HL-60 (cell line): ENCODE results near the gene KAT6B.

Source experiments
- DNase-seq, 2 experiments: peaks; one replicate each; pipeline ENCODE4 v3.0.0-alpha.2; 2010 to 2020; ENCODE audit warnings: low read depth in 1 of 2, low spot score in 1 of 2
- H3K27ac ChIP-seq: fragments of 250-450 bp; sonication (Bioruptor Pico); replicated peaks from 2 replicates; pipeline ENCODE4 v1.5.1; 2020; ENCODE audit warnings: mild to moderate bottlenecking, moderate library complexity
- H3K27me3 ChIP-seq: fragments of 250-450 bp; sonication (Bioruptor Pico); 2 replicates; pipeline ENCODE4 v1.5.1; 2021; ENCODE audit warnings: mild to moderate bottlenecking, moderate library complexity; ENCODE audit not compliant: insufficient read depth, poor library complexity, severe bottlenecking
- H3K4me3 ChIP-seq: replicated peaks from 2 replicates; pipeline ENCODE4 v1.5.1; 2011; ENCODE audit warnings: mild to moderate bottlenecking, control low read depth, low read length; ENCODE audit not compliant: insufficient read depth
- CTCF ChIP-seq: IDR thresholded peaks from one replicate; pipeline ENCODE4 v1.5.1; 2011; ENCODE audit warnings: low read length, control low read depth, inconsistent platforms; ENCODE audit not compliant: insufficient read depth
- GABPA ChIP-seq: IDR thresholded peaks from 2 replicates; pipeline ENCODE4 v1.6.1; 2012; ENCODE audit warnings: low read depth
- POLR2AphosphoS5 ChIP-seq: IDR thresholded peaks from 2 replicates; pipeline ENCODE4 v1.6.1; 2012; ENCODE audit warnings: low read depth
- REST ChIP-seq: IDR thresholded peaks from 2 replicates; pipeline ENCODE4 v1.6.1; 2012; ENCODE audit warnings: low read depth; ENCODE audit not compliant: insufficient replicate concordance
- SPI1 ChIP-seq: IDR thresholded peaks from 2 replicates; pipeline ENCODE4 v1.6.1; 2012; ENCODE audit warnings: low read depth, mild to moderate bottlenecking, borderline replicate concordance

The KAT6B gene

DNA sequence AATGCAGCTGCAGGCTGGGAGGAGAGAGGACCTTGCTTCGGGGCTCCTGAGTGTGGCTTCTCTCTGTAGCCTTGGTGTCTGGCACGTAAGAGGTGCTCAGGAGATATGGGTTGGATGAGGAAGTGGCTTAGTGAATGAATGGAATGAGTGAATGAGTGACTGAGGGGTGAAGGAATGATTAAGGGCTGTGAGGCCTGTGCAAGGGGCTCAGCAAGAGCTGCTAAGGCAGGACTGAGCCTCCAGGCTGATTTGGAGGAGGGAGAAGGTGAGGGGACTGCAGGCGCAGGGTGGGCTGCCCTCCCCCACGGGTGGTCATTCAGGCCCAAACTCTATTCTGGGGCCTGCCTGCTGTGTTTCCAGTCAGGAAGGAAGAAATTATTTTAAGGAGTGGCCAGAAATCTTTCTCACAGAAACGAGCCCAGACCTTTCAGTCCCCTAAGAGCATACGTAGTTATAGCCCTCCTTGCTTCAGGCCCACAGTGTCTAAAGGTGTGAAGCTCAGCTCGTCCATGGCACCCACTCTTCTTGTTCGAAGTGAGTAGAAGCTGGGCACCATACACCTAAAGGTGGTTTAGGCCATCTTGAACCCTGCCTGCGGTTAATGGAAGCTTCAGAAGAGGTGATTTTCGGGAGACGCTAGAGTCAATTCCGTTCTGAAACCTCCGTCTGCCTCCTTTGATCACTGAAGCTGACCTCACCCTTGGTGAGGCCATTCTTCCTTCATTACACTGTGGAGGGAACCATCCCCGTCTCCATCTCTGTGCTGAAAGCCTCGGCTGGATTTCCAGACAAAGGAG lies 235.5 kb downstream of the KAT6B start:
- Histone ChIP-seq H3K4me3 (no peak overlapping the region), H3K27ac (no peak overlapping the region), H3K27me3 (no peaks in the 10 kb centered on the region)
- peak in 1 of 2 experiments; percentile 4 for DNase-seq
- TF ChIP-seq SPI1, result peak; percentile 79
- TF ChIP-seq GABPA, result no peak

GRCh38 chr10:75062506-75063299 lies 236.3 kb downstream of the KAT6B start:
- peak in 1 of 2 experiments; percentile 81 for DNase-seq
- Histone ChIP-seq H3K27ac (no peak overlapping the region), H3K4me3 (no peak overlapping the region), H3K27me3 (no peaks in the 10 kb centered on the region)
- TF ChIP-seq POLR2AphosphoS5, result no peak
- TF ChIP-seq REST, result no peak
- no peak for TF ChIP-seq SPI1
- TF ChIP-seq GABPA, result no peak
- TF ChIP-seq CTCF, result no peak

- Histone ChIP-seq H3K27ac (no peak overlapping the region), H3K27me3 (no peaks in the 10 kb centered on the region), H3K4me3 (no peak overlapping the region)
- DNase-seq, result no peak
- TF ChIP-seq CTCF (no peak), REST (no peak), SPI1 (no peak), GABPA (no peak), POLR2AphosphoS5 (no peak)
Observed at GRCh38 chr10:75063461-75064230, 237.2 kb downstream of the KAT6B start.

GRCh38 chr10:75065076-75065475 lies 238.7 kb downstream of the KAT6B start:
- no peak for TF ChIP-seq SPI1
- no peak for TF ChIP-seq CTCF
- TF ChIP-seq GABPA, result no peak
- no peak for TF ChIP-seq POLR2AphosphoS5
- TF ChIP-seq REST, result no peak
- DNase-seq, result no peak
- no peak overlapping the region for H3K4me3 ChIP-seq
- H3K27me3 ChIP-seq, result no peaks in the 10 kb centered on the region
- H3K27ac ChIP-seq, result no peak overlapping the region
